SU-DHL-6 (cell line): Measurements from ENCODE around the gene OR8A1.

ENCODE experiments used
- EZH2phosphoT487 ChIP-seq: fragments of 200-600 bp; sonication (generic), shearing (Covaris generic); conservative IDR thresholded peaks from 2 replicates; pipeline ENCODE4 v1.6.1; 2018; ENCODE audit warnings: mild to moderate bottlenecking, antibody characterized with exemption, low read length, moderate library complexity, mixed read lengths
- TF ChIP-seq, protein P1 (sequence below): fragments of 200-600 bp; sonication (generic); IDR thresholded peaks from one replicate; pipeline ENCODE4 v1.5.1; 2017; ENCODE audit warnings: antibody characterized with exemption, mild to moderate bottlenecking, low read length, moderate library complexity; ENCODE audit not compliant: insufficient read depth, poor library complexity, severe bottlenecking

DNA sequence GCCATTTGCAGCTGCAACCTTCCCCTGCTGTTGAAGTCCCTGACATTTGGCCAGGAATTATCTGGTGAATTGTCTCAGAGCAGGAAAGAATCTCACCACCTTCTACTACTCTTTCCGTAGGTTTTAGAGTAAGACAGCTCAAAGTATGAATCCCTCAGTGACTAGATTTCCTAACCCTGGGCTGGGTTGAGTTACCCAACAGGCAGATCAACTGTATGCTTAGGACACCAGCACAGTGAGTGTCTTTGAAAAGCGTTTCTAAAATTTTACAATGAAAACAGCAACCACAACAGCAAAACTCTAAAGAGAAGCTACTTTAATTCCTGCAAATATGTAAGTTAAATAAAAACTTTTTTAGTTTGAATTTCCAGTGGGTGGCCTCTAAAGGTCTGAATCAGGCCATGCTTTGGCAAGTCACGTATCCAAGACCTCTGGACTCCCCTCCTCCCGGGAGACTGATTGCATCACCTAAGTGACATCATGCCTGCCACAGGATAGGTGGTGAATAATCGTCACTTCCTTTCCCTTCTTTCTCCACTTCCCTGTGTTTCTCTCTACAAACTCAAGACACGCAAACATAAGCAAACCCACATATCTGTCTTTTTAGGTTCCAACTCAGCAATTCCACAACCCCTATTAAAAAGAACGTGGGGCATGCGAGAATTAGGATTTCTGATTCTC lies 34.1 kb upstream of the OR8A1 start:
- TF ChIP-seq, protein P1, sequence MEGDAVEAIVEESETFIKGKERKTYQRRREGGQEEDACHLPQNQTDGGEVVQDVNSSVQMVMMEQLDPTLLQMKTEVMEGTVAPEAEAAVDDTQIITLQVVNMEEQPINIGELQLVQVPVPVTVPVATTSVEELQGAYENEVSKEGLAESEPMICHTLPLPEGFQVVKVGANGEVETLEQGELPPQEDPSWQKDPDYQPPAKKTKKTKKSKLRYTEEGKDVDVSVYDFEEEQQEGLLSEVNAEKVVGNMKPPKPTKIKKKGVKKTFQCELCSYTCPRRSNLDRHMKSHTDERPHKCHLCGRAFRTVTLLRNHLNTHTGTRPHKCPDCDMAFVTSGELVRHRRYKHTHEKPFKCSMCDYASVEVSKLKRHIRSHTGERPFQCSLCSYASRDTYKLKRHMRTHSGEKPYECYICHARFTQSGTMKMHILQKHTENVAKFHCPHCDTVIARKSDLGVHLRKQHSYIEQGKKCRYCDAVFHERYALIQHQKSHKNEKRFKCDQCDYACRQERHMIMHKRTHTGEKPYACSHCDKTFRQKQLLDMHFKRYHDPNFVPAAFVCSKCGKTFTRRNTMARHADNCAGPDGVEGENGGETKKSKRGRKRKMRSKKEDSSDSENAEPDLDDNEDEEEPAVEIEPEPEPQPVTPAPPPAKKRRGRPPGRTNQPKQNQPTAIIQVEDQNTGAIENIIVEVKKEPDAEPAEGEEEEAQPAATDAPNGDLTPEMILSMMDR: no peak
- TF ChIP-seq EZH2phosphoT487: no peak
